ENCODE measurements around the gene AKAP9. TPM values are rescaled to one million over a fixed set of nuclear protein-coding genes. Genes with fewer than 3 reads are reported as not detected.

The AKAP9 gene
- total RNA-seq, 2 donors from 2014 or later: 57.0 to 61.9 TPM

- no peaks in the 10 kb centered on the region for H3K36me3 Mint-ChIP-seq (ENCODE audit: low read depth)
- no peaks in the 10 kb centered on the region for H3K27me3 ChIP-seq (ENCODE audit: control insufficient read depth, insufficient read depth, low read length, poor library complexity, severe bottlenecking)
- H3K9me3 ChIP-seq (ENCODE audit: control insufficient read depth, low read length): no peaks in the 10 kb centered on the region
- H3K27ac ChIP-seq (ENCODE audit: low read depth, low read length): no peak overlapping the region
- H3K4me1 ChIP-seq (ENCODE audit: control insufficient read depth, insufficient read depth, low read length): no peaks in the 10 kb centered on the region
- WGBS, 2 experiments (ENCODE audit: insufficient coverage in 1 of 2, insufficient read length in 1 of 2): 82 to 93% methylated on average over 2 to 5 of the region's 5 CpGs
- no peaks in the 10 kb centered on the region for H3K36me3 ChIP-seq (ENCODE audit: control insufficient read depth, insufficient read depth, low read length)
- H3K4me3 Mint-ChIP-seq: no peak overlapping the region
- H3K4me3 ChIP-seq (ENCODE audit: low read length): no peak overlapping the region
- no peak for DNase-seq
- H3K9ac ChIP-seq (ENCODE audit: extremely low read depth, low read length, poor library complexity, severe bottlenecking): no peak overlapping the region
- H3K27ac Mint-ChIP-seq: no peak overlapping the region
- H3K9me3 Mint-ChIP-seq: no peaks in the 10 kb centered on the region
- no peak for TF ChIP-seq CTCF (conservative IDR thresholded peaks at IDR 0.05)
- H3K4me1 Mint-ChIP-seq: no peaks in the 10 kb centered on the region
- no peaks in the 10 kb centered on the region for H3K27me3 Mint-ChIP-seq (ENCODE audit: insufficient read depth)
Observed at GRCh38 chr7:92149736-92150239, 209.1 kb downstream of the AKAP9 start.

- Histone ChIP-seq H3K9ac (ENCODE audit: extremely low read depth, low read length, poor library complexity, severe bottlenecking) (no peak overlapping the region), H3K27ac (ENCODE audit: low read depth, low read length) (no peak overlapping the region), H3K27me3 (ENCODE audit: control insufficient read depth, insufficient read depth, low read length, poor library complexity, severe bottlenecking) (no peaks in the 10 kb centered on the region), H3K4me3 (ENCODE audit: low read length) (no peak overlapping the region), H3K4me1 (ENCODE audit: control insufficient read depth, insufficient read depth, low read length) (no peaks in the 10 kb centered on the region), H3K9me3 (ENCODE audit: control insufficient read depth, low read length) (no peaks in the 10 kb centered on the region), H3K36me3 (ENCODE audit: control insufficient read depth, insufficient read depth, low read length) (no peaks in the 10 kb centered on the region)
- no peak for TF ChIP-seq CTCF (conservative IDR thresholded peaks at IDR 0.05)
- H3K4me1 Mint-ChIP-seq: no peaks in the 10 kb centered on the region
- DNase-seq: no peak
- no peak overlapping the region for H3K27ac Mint-ChIP-seq
- WGBS, 2 experiments (ENCODE audit: insufficient coverage in 1 of 2, insufficient read length in 1 of 2): 89% methylated on average over 1 of the region's 1 CpG; no CpG with 5 or more reads in 1 of the 2 experiments
- H3K4me3 Mint-ChIP-seq: no peak overlapping the region
- no peaks in the 10 kb centered on the region for H3K9me3 Mint-ChIP-seq
- H3K27me3 Mint-ChIP-seq (ENCODE audit: insufficient read depth): no peaks in the 10 kb centered on the region
- no peaks in the 10 kb centered on the region for H3K36me3 Mint-ChIP-seq (ENCODE audit: low read depth)
Observed at GRCh38 chr7:92150450-92151017, 209.9 kb downstream of the AKAP9 start.

- Mint-ChIP-seq H3K4me3 (no peak overlapping the region), H3K4me1 (no peaks in the 10 kb centered on the region), H3K27me3 (ENCODE audit: insufficient read depth) (no peaks in the 10 kb centered on the region), H3K9me3 (no peaks in the 10 kb centered on the region), H3K36me3 (ENCODE audit: low read depth) (no peaks in the 10 kb centered on the region), H3K27ac (no peak overlapping the region)
- no peak overlapping the region for H3K4me3 ChIP-seq (ENCODE audit: low read length)
- DNase-seq: no peak
- H3K9ac ChIP-seq (ENCODE audit: extremely low read depth, low read length, poor library complexity, severe bottlenecking): no peak overlapping the region
- no peaks in the 10 kb centered on the region for H3K9me3 ChIP-seq (ENCODE audit: control insufficient read depth, low read length)
- WGBS, 2 experiments (ENCODE audit: insufficient coverage in 1 of 2, insufficient read length in 1 of 2): 95% methylated on average over 1 of the region's 1 CpG; no CpG with 5 or more reads in 1 of the 2 experiments
- no peaks in the 10 kb centered on the region for H3K36me3 ChIP-seq (ENCODE audit: control insufficient read depth, insufficient read depth, low read length)
- no peak for TF ChIP-seq CTCF (conservative IDR thresholded peaks at IDR 0.05)
- H3K27me3 ChIP-seq (ENCODE audit: control insufficient read depth, insufficient read depth, low read length, poor library complexity, severe bottlenecking): no peaks in the 10 kb centered on the region
- no peaks in the 10 kb centered on the region for H3K4me1 ChIP-seq (ENCODE audit: control insufficient read depth, insufficient read depth, low read length)
- no peak overlapping the region for H3K27ac ChIP-seq (ENCODE audit: low read depth, low read length)
Observed at GRCh38 chr7:92155108-92155739, 214.6 kb downstream of the AKAP9 start.
